ENCODE measurements around the gene PPP1R3A.
"Not testable (repeated sequence)": the region's sequence is repeated elsewhere in the genome, so short reads cannot be mapped to it uniquely, and the experiment has no call there.

Gene PPP1R3A, protein sequence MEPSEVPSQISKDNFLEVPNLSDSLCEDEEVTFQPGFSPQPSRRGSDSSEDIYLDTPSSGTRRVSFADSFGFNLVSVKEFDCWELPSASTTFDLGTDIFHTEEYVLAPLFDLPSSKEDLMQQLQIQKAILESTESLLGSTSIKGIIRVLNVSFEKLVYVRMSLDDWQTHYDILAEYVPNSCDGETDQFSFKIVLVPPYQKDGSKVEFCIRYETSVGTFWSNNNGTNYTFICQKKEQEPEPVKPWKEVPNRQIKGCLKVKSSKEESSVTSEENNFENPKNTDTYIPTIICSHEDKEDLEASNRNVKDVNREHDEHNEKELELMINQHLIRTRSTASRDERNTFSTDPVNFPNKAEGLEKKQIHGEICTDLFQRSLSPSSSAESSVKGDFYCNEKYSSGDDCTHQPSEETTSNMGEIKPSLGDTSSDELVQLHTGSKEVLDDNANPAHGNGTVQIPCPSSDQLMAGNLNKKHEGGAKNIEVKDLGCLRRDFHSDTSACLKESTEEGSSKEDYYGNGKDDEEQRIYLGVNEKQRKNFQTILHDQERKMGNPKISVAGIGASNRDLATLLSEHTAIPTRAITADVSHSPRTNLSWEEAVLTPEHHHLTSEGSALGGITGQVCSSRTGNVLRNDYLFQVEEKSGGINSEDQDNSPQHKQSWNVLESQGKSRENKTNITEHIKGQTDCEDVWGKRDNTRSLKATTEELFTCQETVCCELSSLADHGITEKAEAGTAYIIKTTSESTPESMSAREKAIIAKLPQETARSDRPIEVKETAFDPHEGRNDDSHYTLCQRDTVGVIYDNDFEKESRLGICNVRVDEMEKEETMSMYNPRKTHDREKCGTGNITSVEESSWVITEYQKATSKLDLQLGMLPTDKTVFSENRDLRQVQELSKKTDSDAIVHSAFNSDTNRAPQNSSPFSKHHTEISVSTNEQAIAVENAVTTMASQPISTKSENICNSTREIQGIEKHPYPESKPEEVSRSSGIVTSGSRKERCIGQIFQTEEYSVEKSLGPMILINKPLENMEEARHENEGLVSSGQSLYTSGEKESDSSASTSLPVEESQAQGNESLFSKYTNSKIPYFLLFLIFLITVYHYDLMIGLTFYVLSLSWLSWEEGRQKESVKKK

DNA sequence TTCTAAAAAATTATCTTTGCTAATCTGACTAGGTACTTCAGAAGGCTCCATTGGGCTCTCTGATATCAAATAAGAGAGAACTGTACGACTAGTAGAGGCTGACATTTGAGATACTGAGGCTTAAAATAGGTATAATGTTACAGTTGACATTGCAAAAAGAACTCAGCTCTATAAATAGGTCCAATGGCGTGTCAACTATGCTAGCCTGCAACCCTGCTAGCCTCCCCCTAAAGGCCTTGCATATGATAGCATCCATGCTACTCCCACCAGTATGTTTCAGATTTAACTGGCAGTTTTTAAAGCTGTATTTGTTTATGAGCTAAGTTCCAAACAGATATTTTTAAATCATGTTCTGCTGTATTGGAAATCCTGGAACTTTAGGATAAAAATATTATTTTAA, at the start of gene PPP1R3A:
Gene PPP1R3A (minus strand): TSS at position 64 of the 400 bp plus-strand sequence. CDS start 13 bp downstream, at position 51.
- in situ Hi-C loops (cut with MboI; ENCODE audit: low sequenced_read_pairs): no loop called here

DNA sequence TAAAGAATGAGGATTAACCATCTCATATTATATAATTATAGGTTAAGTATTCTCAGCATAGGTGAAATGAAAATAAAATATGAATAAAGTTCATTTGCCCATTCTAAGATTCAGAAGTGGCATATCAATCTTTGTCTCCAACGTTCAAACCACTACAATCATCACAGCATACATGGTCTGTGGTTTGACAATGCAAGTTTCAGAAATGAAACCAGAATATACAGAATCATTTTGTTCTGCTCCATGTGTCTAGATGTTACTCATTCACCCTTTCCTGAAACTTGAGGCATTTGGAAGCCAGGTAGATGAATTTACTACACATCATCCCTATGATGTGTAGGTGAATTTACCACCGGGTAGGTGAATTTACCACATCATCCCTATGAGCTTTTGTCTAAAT, 44.5 kb upstream of the PPP1R3A start:
- in situ Hi-C loops (cut with MboI; ENCODE audit: low sequenced_read_pairs): no loop called here

DNA sequence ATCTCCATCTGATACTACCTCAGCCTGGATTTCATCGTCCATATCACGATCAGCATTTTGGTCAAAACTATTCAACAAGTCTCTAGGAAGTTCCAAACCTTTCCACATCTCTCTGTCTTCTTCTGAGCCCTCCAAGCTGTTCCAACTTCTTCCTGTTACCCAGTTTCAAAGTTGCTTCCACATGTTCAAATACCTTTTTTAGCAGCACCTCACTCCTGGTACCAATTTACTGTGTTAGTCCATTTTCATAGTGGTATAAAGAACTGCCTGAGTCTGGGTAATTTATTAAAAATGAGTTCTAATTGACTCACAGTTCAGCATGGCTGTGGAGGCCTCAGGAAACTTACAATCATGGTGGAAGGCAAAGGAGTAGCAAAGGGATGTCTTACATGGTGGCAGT, 41.1 kb upstream of the PPP1R3A start:
- in situ Hi-C loops (cut with MboI; ENCODE audit: low sequenced_read_pairs): no loop called here

DNA sequence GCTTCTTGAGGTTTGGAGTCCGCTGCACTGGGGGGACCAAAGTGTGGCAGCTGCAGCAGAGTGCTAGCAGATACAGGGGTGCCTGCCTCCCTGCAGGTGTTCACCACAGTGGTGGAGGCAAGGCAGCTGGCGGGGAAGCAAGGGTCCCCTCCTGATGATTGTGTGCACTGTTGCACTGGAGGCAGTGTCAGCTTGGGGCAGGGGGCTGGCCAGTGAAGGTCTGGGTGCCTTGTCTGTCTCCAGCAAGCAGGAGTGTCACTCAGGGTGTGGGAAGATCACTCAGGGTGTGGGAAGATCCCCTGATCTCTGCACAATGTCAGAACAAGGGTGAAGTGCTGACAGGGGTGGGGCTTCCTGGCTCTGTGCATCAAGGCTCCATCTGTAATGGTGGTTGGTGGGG, 36.3 kb upstream of the PPP1R3A start:
- in situ Hi-C loops (cut with MboI; ENCODE audit: low sequenced_read_pairs): no loop called here

DNA sequence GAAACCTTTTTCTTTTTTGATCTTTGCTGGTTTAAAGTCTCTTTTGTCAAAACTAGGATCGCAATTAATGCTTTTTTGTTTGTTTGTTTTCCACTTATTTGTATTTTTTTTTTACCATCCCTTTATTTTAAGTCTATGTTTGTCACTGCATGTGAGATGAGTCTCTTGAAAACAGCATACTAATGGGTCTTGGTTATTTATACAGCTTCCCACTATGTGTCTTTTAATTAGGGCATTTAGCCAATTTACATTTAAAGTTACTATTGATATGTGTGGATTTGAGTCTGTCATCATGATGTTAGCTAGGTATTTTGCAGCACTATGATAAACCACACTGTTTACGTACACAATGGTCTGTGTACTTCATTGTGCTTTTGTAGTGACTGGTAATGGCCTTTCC, 34.7 kb upstream of the PPP1R3A start:
- in situ Hi-C loops (cut with MboI; ENCODE audit: low sequenced_read_pairs): no loop called here

GRCh38 chr7:113945018-113945938, 26.5 kb upstream of the PPP1R3A start:
- in situ Hi-C loops (cut with MboI; ENCODE audit: low sequenced_read_pairs): no loop called here

- in situ Hi-C loops (cut with MboI; ENCODE audit: low sequenced_read_pairs): no loop called here
These were observed 18.2 kb upstream of the PPP1R3A start for GRCh38 chr7:113936982-113937381.

GRCh38 chr7:113936535-113936934, 17.7 kb upstream of the PPP1R3A start:
- in situ Hi-C loops (cut with MboI; ENCODE audit: low sequenced_read_pairs): no loop called here

DNA sequence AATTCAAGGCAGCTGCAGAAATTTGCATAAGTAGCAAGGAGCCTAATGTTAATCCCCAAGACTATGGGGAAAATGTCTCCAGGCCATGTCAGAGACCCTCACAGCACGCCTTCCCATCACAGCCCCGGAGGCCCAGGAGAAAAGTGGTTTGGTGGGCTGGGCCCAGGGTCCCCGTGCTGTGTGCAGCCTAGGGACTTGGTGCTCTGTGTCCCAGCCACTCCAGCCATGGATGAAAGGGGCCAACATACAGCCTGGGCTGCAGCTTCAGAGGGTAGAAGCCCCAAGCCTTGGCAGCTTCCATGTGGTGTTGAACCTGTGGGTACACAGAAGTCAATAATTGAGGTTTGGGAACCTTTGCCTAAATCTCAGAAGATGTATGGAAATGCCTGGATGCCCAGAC, 10.6 kb upstream of the PPP1R3A start:
- in situ Hi-C loops (cut with MboI; ENCODE audit: low sequenced_read_pairs): not testable (repeated sequence)

DNA sequence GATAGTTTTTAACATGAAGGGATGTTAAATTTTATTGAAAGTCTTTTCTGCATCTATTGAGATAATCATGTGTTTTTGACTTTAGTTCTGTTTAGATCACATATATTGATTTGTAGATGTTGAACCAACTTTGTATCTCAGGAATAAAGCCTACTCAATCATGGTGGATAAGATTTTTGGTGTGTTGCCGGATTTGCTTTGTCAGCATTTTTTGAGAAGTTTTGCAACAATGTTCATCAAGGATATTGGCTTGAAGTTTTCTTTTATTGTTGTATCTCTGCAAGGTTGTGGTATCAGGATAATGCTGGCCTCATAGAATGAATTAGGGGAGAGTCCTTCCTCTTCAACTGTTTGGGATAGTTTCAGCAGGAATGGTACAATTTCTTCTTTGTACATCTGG, 9.3 kb upstream of the PPP1R3A start:
- in situ Hi-C loops (cut with MboI; ENCODE audit: low sequenced_read_pairs): no loop called here

DNA sequence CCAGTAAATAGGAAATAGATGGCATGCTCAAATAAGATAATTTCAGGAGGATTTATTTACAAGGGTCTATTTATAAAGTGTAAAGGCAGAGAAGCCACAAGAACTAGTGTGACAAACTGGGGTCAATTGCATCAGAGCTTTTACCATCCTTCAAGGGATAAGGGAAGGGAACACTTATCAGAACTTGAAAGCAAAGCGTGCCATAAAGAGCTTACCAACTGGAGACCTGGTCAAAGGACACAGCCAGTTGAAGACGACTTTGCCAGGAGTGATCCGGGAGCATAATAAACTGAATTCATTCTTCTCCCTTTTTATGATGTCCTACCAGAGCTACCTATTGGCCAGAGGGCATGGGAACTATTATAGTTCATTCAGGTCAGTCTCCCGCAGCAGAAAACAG, 3.2 kb upstream of the PPP1R3A start:
- in situ Hi-C loops (cut with MboI; ENCODE audit: low sequenced_read_pairs): no loop called here

- in situ Hi-C loops (cut with MboI; ENCODE audit: low sequenced_read_pairs): no loop called here
These were observed 2.6 kb upstream of the PPP1R3A start for GRCh38 chr7:113921363-113921762.

DNA sequence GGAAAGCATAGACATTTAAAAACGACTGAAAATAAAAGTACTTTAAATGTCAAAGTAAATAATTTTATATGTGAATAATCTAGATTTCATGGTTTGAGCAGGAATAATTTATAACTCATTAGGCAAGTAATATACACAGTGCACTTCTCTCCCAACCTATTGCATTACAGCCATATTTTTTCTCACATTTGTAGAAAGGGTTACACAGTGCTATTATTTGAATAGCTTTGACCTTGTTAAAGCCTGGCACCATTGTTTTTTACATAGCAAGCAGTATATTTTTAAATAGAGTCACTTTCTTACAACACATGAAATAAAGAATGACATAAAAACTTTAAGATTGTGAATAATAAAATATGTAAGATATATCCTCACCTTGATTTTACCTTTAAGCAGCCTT, 969 bp downstream of the PPP1R3A start:
- in situ Hi-C loops (cut with MboI; ENCODE audit: low sequenced_read_pairs): no loop called here

DNA sequence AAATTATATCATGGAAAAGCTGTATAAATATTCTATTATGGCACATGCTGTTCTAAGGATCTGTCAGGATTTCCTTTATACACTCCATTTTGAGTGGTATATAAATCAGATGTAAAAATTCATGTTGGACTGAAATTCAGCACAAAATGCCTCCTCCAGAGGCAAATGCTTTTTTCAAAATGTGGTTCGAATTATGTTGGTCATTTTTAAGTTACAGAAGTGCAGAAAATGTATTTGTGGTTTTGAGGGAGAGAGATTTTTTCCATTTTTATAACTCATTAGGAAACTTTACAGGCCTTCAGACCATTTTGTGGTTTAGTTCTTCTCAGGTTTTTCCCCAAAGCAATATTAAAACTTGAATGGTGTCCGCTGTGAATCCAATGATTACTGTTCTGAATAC, 2.9 kb downstream of the PPP1R3A start:
- in situ Hi-C loops (cut with MboI; ENCODE audit: low sequenced_read_pairs): no loop called here

DNA sequence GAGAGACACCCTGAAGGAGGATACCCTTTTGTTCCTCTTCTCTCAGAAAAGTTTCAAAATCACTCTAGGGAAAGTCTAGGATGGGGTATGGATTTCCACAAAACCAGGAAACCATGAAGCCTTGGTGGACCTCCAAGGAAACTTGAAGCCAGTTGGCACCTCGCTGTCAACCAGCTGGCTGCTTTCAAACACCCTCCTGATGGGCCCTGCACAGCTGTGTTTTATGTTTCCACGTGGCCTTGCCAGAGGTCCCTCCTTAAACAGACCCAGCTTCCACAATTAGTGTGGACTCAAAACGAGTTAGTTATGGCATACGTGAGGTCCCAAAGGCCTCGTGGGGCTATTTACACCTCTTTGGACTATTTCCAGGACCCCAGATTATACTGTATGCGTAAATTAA, 5.9 kb downstream of the PPP1R3A start:
- in situ Hi-C loops (cut with MboI; ENCODE audit: low sequenced_read_pairs): no loop called here

DNA sequence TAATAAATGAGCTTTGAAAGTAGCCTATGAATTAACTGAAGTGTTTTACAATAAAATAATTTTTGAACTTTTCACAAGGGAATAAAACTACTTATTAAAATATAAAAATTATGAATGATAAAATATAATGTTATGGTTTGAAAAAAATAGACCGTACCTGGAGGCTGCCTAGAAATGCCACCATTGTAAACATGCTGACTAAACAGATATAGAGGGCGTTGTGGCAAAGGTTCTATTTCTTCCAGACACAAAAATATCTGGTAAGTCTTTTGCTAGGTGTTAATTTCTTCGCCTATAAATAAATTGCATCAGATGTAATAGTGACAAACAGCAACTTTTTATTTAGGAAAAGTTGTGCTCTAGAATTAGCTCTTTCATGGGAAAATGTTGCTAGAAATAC, 11.2 kb downstream of the PPP1R3A start:
- in situ Hi-C loops (cut with MboI; ENCODE audit: low sequenced_read_pairs): no loop called here

DNA sequence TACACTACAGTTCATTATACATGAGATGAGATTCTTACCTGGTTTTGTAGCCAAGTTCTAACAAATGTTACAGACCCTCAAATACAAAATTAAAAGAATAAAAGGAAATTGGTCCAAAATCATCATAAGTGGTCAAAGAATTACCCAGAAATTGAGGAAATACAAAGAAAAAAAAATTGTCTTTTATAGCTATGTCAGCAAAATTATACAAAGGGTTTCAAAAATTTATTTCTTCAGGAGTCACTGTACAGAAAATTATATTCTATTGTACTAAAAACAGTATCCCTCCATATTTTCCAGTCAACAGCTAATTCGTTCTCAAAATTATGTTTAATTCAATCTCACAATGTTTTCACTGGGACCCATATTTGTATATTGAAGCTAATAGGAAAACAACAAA, 14.3 kb downstream of the PPP1R3A start:
- in situ Hi-C loops (cut with MboI; ENCODE audit: low sequenced_read_pairs): no loop called here

DNA sequence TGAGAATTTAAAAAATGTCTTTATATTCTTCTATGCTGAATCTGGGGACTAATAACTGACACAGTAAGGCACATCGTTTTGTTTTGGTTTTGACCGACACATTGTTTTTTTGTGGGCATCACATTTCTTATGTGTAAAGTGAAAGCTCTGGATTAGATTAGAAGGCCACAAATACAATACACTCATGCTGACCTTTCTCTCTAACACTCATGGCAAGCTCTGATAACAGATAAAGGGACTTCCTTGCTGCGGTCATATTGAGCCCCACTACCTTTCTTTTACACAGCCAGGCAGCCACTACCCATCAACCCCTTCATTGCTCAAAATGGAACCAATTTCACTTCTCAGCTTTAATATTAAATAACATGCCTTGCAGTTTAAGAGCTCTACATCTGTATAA, 26.0 kb downstream of the PPP1R3A start:
- in situ Hi-C loops (cut with MboI; ENCODE audit: low sequenced_read_pairs): no loop called here

DNA sequence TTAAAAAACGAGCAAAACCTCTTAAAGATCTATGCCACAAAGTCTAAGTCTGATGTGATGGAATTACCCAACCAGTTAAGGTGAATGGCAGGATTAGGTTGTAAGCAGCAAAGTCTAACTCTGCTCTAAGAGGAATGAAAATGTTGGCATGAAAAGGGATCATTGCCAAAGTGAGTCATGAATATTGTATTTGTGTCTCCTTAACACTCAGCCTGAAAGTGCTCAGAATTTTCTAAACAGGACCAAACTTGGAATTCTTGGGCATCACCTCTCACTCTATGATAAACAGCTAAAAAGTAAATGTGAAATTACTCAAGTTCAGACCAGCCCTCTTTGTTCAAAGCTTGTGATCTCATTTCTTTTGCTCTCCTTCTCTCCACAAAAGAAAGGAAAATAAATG, 27.0 kb downstream of the PPP1R3A start:
- in situ Hi-C loops (cut with MboI; ENCODE audit: low sequenced_read_pairs): no loop called here

- in situ Hi-C loops (cut with MboI; ENCODE audit: low sequenced_read_pairs): no loop called here
These were observed 27.8 kb downstream of the PPP1R3A start for GRCh38 chr7:113891031-113891350.

Data from HL-60/S4 (cell line).